HUES48 (cell line): ENCODE measurements around the gene CTXND1.

Source experiments
- H3K27ac ChIP-seq: one replicate; pipeline ENCODE4 v1.7.0; 2013; ENCODE audit warnings: low read depth, low read length, inconsistent platforms
- H3K27me3 ChIP-seq: 2 replicates; pipeline ENCODE4 v1.6.1; 2013; ENCODE audit warnings: mild to moderate bottlenecking, low read length; ENCODE audit not compliant: control insufficient read depth, insufficient read depth
- H3K36me3 ChIP-seq: 2 replicates; pipeline ENCODE4 v1.6.1; 2013; ENCODE audit warnings: low read length; ENCODE audit not compliant: control insufficient read depth, insufficient read depth
- H3K4me1 ChIP-seq: 2 replicates; pipeline ENCODE4 v1.6.1; 2013; ENCODE audit warnings: mild to moderate bottlenecking, low read length; ENCODE audit not compliant: control insufficient read depth, insufficient read depth
- H3K4me3 ChIP-seq: 2 replicates; pipeline ENCODE4 v1.5.1; 2013; ENCODE audit warnings: mild to moderate bottlenecking, low read depth, low read length
- H3K9ac ChIP-seq: 2 replicates; pipeline ENCODE4 v1.6.1; 2013; ENCODE audit warnings: mild to moderate bottlenecking, low read depth, low read length, moderate library complexity
- H3K9me3 ChIP-seq: 2 replicates; pipeline ENCODE4 v1.6.1; 2013; ENCODE audit warnings: low read length; ENCODE audit not compliant: control insufficient read depth, insufficient read depth

The CTXND1 gene

DNA sequence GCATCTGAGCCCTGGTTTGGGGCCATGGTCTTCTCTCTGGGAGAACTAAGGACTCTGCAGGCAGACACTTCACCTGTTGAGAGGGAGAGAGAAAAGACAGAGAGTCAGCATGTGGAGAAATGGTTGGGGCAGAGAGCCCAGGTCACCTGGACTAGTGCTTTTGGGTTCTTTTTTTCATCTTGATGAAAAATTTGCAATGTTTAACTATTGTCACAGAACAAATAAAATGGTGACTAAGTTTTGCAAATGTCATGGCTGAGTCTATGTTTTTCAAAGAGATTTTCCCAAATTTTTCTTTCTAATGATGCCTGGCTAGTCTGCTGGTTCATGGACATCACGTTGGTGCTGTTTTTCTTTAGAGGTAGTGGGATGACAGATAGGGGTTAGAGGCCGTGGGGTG, 81.4 kb downstream of the CTXND1 start:
- no peak overlapping the region for H3K4me3 ChIP-seq
- no peaks in the 10 kb centered on the region for H3K4me1 ChIP-seq
- no peaks in the 10 kb centered on the region for H3K27me3 ChIP-seq
- no peaks in the 10 kb centered on the region for H3K9me3 ChIP-seq
- no peak overlapping the region for H3K9ac ChIP-seq
- no peaks in the 10 kb centered on the region for H3K36me3 ChIP-seq
- H3K27ac ChIP-seq, result no peak overlapping the region

GRCh38 chr15:80169768-80170357, 82.2 kb downstream of the CTXND1 start:
- Histone ChIP-seq H3K27ac (no peak overlapping the region), H3K9me3 (no peaks in the 10 kb centered on the region), H3K36me3 (no peaks in the 10 kb centered on the region; the same call in 1 of the 2 replicates), H3K9ac (no peak overlapping the region), H3K4me3 (no peak overlapping the region), H3K4me1 (no peaks in the 10 kb centered on the region), H3K27me3 (no peaks in the 10 kb centered on the region)

GRCh38 chr15:80168421-80168820, 83.6 kb downstream of the CTXND1 start:
- no peak overlapping the region for H3K27ac ChIP-seq
- H3K4me1 ChIP-seq, result no peaks in the 10 kb centered on the region
- H3K36me3 ChIP-seq, result peaks cover 11% of the 10 kb centered on the region
- H3K9ac ChIP-seq, result no peak overlapping the region
- H3K27me3 ChIP-seq, result no peaks in the 10 kb centered on the region
- H3K9me3 ChIP-seq, result no peaks in the 10 kb centered on the region
- H3K4me3 ChIP-seq, result no peak overlapping the region

DNA sequence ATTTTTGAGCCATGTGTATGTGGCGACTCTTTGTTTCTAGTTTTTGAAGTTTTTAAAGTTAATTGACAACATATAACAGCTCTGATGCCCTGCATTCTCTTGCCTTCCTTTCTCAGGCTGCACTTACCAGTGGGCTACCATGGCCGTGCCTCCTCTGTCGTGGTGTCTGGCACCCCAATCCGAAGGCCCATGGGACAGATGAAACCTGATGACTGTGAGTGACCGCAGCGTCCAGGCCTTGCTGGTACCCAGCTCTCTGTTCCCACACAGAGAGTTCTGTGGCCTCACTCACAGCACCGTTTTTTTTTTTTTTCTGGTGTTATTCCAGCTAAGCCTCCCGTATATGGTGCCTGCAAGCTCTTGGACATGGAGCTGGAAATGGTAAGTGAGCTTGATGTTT, 84.1 kb downstream of the CTXND1 start:
- H3K27me3 ChIP-seq, result no peaks in the 10 kb centered on the region
- H3K4me1 ChIP-seq, result no peaks in the 10 kb centered on the region
- peaks cover 15% of the 10 kb centered on the region for H3K36me3 ChIP-seq
- no peak overlapping the region for H3K27ac ChIP-seq
- H3K9ac ChIP-seq, result no peak overlapping the region
- H3K4me3 ChIP-seq, result no peak overlapping the region
- no peaks in the 10 kb centered on the region for H3K9me3 ChIP-seq

DNA sequence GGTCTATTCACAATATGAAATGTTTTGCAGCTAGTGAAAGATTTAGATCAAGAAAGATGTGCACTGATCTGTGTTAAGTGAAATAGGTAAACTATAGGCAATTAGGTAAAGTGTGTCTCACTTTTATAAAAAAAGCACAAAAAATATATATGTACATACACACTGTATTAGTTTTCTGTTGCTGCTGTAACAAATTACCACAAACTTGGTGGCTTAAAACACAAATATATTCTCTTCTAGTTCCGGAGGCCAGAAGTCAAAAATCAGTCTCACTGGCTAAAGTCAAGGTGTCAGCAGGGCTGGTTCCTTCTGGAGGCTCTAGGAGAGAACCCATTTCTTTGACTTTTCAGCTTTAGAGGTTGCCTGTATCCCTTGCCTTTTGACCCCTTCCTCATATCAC, 88.1 kb downstream of the CTXND1 start:
- Histone ChIP-seq H3K9me3 (no peaks in the 10 kb centered on the region), H3K4me1 (no peaks in the 10 kb centered on the region), H3K27ac (no peak overlapping the region), H3K4me3 (no peak overlapping the region), H3K9ac (no peak overlapping the region), H3K27me3 (no peaks in the 10 kb centered on the region), H3K36me3 (peaks cover 43% of the 10 kb centered on the region)

DNA sequence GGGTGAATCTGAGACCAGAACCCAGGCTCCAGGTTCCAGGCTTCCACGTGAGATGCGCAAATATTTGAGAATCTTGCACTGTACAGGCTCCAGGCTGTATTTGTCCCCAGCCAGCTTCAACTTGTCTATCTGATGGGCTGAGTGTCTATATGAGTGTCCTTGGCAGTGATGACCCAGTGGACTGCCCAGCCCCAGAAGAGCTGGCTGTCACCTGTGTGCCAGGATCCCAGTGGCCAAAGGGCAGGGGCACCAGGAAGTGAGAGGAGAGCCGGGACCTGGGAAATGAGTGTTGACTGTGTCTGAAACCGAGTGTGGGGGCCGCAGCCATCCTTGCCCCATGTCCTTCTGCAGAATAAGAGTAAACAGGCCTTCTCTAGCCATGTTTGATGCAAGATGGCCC, 88.8 kb downstream of the CTXND1 start:
- peaks cover 47% of the 10 kb centered on the region for H3K36me3 ChIP-seq
- no peaks in the 10 kb centered on the region for H3K4me1 ChIP-seq
- no peak overlapping the region for H3K4me3 ChIP-seq
- H3K9ac ChIP-seq, result no peak overlapping the region
- H3K27me3 ChIP-seq, result no peaks in the 10 kb centered on the region
- no peaks in the 10 kb centered on the region for H3K9me3 ChIP-seq
- no peak overlapping the region for H3K27ac ChIP-seq

- Histone ChIP-seq H3K4me3 (no peak overlapping the region), H3K27ac (no peak overlapping the region), H3K9ac (no peak overlapping the region), H3K27me3 (no peaks in the 10 kb centered on the region), H3K9me3 (no peaks in the 10 kb centered on the region), H3K4me1 (no peaks in the 10 kb centered on the region), H3K36me3 (peaks cover 51% of the 10 kb centered on the region)
Measured at GRCh38 chr15:80162059-80162554, 89.9 kb downstream of the CTXND1 start.

- no peak overlapping the region for H3K27ac ChIP-seq
- H3K9me3 ChIP-seq, result no peaks in the 10 kb centered on the region
- H3K27me3 ChIP-seq, result no peaks in the 10 kb centered on the region
- no peak overlapping the region for H3K4me3 ChIP-seq
- H3K4me1 ChIP-seq, result no peaks in the 10 kb centered on the region
- peaks cover 51% of the 10 kb centered on the region for H3K36me3 ChIP-seq
- H3K9ac ChIP-seq, result no peak overlapping the region
Measured at GRCh38 chr15:80161468-80162016, 90.5 kb downstream of the CTXND1 start.

DNA sequence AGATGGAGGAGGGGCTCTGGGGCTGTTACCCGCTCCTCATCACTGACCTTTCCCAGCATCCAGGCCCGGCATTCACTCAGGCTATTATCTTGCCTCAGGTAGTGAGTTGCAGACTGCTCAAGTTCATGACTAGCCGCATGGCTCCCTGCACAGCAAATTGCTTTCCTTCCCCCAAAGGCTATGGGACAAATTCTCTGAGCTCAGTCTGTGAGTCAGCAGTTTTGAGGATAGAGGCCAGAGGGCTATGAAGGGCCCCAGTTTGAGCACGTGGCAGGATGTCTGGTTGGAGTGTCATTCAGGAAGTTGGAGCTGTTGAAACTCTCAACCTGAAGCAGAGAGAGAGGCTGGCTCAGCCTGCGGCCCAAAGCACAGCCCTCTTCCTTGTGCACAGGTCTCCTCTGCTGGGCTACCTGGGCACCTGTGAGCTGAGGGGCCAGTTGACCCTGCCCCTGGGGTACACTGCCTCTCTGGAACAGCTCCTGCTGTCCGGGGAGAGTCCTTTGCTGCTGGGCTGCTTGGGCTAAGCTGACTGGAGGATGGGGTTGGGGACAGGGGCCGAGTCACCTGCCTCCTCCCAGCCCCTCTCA, 91.3 kb downstream of the CTXND1 start:
- H3K9me3 ChIP-seq, result no peaks in the 10 kb centered on the region
- H3K4me1 ChIP-seq, result no peaks in the 10 kb centered on the region
- no peaks in the 10 kb centered on the region for H3K27me3 ChIP-seq
- no peak overlapping the region for H3K27ac ChIP-seq
- no peak overlapping the region for H3K9ac ChIP-seq
- peaks cover 51% of the 10 kb centered on the region for H3K36me3 ChIP-seq
- no peak overlapping the region for H3K4me3 ChIP-seq

GRCh38 chr15:80159811-80160569, 92.0 kb downstream of the CTXND1 start:
- Histone ChIP-seq H3K4me3 (no peak overlapping the region), H3K27me3 (no peaks in the 10 kb centered on the region), H3K27ac (no peak overlapping the region), H3K9me3 (no peaks in the 10 kb centered on the region), H3K4me1 (no peaks in the 10 kb centered on the region), H3K36me3 (peaks cover 51% of the 10 kb centered on the region), H3K9ac (no peak overlapping the region)

- Histone ChIP-seq H3K9me3 (no peaks in the 10 kb centered on the region), H3K27me3 (no peaks in the 10 kb centered on the region), H3K27ac (no peak overlapping the region), H3K36me3 (peaks cover 47% of the 10 kb centered on the region), H3K4me3 (no peak overlapping the region), H3K4me1 (no peaks in the 10 kb centered on the region), H3K9ac (no peak overlapping the region)
Measured at GRCh38 chr15:80159301-80159700, 92.7 kb downstream of the CTXND1 start.
